GM13976 (cell line): Measurements from ENCODE around the gene GMPS.
"Not testable (repeated sequence)": the region's sequence is repeated elsewhere in the genome, so short reads cannot be mapped to it uniquely, and the experiment has no call there.

ENCODE experiments used
- DNase-seq: peaks from one replicate; pipeline ENCODE4 v3.0.0; 2012; ENCODE audit warnings: low spot score
- in situ Hi-C: fragments of 300-500 bp; cut with MboI; formaldehyde crosslinking; loops from one replicate; pipeline ENCODE4 v1.12.0; 2022; ENCODE audit warnings: low sequenced_read_pairs, mixed read lengths, inconsistent platforms; ENCODE audit not compliant: unreplicated experiment
- TF ChIP-seq, protein P1 (sequence below): IDR thresholded peaks from 2 replicates; pipeline ENCODE4 v1.5.1; 2012; ENCODE audit warnings: borderline replicate concordance, mild to moderate bottlenecking; ENCODE audit not compliant: insufficient read depth; ENCODE audit errors: extremely low read depth, missing control alignments, control extremely low read depth

GMPS gene

DNA sequence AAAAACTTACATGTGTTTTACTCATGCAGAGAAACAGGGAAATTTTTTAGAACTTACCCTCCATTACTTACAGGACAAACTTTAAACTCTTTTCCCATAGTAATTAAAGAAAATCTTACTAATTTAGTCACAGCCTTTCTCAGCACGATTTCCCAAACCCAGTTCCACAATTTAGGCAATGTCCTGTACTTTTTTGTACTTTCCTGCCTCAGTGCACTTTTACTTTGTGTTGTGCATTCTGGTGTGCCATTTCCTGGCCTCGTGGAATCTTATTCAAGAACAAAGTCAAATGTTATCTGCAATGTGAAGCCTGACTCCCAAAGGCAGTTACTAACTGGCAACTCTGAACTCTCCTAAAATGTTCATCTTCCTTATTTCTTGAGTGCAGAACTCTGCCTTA is 18.1 kb upstream of the GMPS start:
- TF ChIP-seq, protein P1, sequence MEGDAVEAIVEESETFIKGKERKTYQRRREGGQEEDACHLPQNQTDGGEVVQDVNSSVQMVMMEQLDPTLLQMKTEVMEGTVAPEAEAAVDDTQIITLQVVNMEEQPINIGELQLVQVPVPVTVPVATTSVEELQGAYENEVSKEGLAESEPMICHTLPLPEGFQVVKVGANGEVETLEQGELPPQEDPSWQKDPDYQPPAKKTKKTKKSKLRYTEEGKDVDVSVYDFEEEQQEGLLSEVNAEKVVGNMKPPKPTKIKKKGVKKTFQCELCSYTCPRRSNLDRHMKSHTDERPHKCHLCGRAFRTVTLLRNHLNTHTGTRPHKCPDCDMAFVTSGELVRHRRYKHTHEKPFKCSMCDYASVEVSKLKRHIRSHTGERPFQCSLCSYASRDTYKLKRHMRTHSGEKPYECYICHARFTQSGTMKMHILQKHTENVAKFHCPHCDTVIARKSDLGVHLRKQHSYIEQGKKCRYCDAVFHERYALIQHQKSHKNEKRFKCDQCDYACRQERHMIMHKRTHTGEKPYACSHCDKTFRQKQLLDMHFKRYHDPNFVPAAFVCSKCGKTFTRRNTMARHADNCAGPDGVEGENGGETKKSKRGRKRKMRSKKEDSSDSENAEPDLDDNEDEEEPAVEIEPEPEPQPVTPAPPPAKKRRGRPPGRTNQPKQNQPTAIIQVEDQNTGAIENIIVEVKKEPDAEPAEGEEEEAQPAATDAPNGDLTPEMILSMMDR: no peak
- DNase-seq: no peak
- in situ Hi-C loops: no loop called here

DNA sequence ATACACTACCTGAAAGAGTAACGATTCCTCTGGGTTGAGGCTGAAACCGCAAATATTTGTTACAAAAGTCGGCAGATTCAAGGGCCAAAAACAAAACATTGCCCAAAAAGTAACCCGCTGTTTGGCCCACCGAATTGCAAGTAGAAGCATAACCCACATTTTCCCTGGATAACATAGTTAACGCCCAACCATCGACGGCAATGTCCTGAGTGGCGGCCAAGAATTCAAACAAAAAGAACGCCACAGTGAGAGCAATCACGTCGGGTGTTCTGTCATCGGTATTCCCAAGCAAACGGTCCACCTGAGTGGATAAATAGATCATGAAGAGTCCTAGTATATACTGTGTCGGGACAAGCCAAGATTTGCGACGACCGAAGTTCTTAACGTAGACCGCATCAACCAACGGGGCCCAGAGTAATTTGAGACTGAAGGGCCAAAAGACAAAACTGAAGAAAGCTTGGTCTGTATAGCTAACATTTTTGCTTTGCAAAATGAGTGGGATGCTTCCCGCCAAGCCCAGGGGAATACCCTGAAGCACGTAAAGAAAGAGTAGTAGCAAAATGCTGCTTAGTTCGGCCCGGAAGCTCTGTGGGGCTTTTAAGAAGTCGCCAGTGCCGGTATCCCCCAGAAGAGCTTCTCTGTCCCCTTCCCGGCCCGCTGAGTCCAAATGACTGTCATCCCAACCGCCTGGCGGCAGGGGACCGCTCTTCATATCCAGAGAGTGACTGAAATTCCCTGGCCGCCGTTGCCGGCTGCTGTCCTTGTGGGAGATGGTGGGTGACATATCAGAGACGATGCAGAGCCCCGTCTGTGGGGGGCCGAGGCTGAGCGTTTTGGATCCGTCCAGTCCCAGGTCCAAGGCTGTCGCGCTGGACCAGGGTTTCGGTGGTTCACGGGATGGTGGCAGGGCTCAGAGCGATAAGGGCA is 17.0 kb upstream of the GMPS start:
- in situ Hi-C loops: no loop called here
- TF ChIP-seq, protein P1: no peak
- peak; percentile 37 for DNase-seq

DNA sequence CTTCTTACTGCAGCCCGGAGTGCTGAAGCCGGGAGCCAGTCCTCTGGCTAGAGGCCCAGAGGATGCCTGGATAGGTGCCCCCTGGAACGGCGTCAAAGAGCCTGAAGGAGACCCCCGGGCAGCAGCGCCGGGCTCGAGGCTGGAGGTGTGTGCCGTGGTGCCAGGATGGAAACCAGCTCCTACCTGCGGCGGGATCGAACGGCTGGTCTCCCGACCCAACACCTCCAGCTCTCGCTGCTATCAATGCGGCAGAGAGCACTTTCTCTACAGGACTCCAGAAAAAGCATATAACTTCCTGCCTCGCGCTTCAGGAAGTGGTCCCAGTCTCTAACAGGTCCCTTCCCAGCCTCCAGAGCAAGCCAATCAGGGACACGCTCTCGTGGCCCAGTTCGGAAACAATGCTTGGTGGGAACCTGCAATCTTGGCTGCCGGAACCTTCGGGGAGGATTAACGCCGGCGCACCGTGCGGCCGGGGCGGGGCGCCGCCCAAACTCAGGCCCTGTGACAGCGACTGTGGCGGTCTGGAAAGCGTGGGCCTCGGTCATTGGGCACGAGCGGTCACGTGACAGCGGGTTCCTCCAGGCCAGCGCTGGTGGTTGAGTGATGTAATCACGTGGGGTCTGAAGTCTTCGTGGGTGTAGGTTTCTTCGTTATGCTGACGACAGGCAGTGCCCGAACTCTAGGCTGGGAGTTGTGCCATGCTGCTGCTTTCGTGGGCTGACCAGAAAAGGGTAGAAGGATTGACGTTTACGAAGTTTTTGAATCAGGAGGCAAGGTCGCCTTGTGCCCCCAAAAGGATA is 16.1 kb upstream of the GMPS start, which contains the start of gene SLC33A1:
SLC33A1 (minus strand) TSS at position 287 of the 800 bp plus-strand sequence. CDS start 430 bp downstream, outside the sequence.
- TF ChIP-seq, protein P1: no peak
- peak; percentile 97 for DNase-seq
- in situ Hi-C loops: no loop called here

DNA sequence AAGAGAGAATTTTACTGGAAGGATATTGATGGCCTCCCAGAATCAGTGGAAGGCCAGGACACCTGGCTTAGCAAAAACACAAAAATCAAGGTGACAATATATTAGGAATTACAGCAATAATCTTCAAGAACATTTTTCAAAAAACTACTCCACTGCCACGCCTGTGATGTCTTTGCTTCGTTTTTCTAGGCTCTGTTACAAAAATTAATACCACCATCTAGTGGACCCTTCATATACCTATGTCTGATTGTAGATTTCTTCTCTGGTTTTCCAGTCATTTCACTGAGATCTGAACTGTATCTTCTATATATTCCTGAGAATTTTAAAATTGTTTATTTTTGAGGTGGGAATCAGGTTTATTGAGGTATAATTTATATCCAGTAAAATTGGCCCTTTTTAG is 10.6 kb upstream of the GMPS start:
- TF ChIP-seq, protein P1: peak; percentile 20
- peak; percentile 49 for DNase-seq
- in situ Hi-C loops: no loop called here

DNA sequence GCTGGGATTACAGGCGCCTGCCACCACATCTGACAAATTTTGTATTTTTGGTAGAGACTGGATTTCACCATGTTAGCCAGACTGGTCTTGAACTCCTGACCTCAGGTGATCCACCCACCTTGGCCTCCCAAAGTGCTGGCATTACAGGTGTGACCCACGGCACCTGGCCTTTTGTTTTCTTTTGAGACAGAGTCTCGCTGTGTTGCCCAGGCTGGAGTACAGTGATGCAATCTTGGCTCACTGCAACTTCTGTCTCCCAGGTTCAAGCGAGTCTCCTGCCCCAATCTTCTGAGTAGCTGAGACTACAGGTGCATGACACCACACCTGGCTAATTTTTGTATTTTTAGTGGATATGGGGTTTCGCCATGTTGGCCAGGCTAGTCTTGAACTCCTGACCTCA is 10.0 kb upstream of the GMPS start:
- in situ Hi-C loops, DNase-seq: not testable (repeated sequence)

DNA sequence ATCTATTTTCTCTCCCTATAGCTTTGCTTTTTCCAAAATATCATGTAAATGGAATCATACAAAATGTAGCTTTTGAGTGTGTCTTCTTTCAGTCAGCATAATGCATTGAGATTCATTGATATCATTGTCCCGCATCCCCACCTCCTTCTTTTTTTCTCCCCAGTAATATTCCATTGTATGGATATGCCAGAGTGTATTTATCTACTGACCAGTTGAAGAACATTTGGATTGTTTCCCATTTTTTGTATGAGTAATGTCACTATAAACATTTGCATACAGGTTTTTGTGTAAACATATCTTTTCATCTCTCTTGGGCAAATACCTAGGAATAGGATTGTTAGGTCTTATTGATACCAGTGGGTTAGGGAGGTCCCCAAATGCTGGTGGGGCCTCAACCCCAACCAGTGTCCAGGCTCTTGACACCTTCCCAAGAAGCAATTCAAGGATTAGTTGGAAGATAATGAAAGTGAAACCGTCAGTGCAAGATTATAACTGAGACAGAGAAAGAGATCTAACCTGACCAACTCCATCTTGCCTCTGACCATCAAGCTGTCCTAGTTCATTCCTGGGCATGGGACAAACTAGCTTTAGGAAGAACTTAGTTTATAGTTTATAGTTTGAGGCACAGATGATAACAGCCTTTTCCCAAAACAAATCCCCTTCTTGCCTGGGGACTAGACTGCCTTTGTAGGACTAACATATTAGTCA is 8.8 kb upstream of the GMPS start:
- TF ChIP-seq, protein P1: no peak
- in situ Hi-C loops: no loop called here

DNA sequence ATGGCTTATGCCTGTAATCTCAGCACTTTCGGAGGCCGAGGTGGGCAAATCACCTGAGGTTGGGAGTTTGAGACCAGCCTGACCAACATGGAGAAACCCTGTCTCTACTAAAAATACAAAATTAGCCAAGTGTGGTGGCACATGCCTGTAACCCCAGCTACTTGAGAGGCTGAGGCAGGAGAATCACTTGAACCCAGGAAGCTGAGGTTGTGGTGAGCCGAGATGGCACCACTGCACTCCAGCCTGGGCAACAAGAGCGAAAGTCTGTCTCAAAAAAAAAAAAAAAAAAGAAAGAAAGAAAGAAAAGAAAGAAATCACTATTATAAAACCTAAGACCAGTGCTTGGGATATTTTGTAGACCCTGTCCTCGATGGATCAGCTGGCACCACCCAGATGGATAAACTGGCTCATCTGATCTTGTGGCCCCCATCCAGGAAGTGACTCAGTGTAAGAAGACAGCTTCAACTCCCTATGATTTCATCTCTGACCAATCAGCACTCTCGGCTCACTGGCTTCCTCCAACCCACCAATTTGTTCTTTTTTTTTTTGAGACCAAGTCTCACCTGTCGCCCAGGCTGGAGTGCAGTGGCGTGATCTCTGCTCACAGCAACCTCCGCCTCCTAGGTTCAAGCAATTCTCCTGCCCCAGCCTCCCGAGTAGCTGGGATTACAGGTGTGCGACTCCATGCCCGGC is 8.0 kb upstream of the GMPS start:
- in situ Hi-C loops, DNase-seq: not testable (repeated sequence)

More for the DNA sequence above, 8.8 kb upstream of the GMPS start:
- DNase-seq: no peak
